IPS DF 6.9 (cell line): ENCODE data around the gene TBX2.

Experiments used
- DNase-seq: peaks from one replicate; pipeline ENCODE4 v3.0.0-alpha.2; 2013; ENCODE audit warnings: low read depth, low spot score
- H3K27ac ChIP-seq: one replicate; pipeline ENCODE4 v1.5.1; 2013; ENCODE audit warnings: low read length, control low read depth
- H3K27me3 ChIP-seq: 2 replicates; pipeline ENCODE4 v1.6.1; 2013; ENCODE audit warnings: mild to moderate bottlenecking, low read length; ENCODE audit not compliant: control insufficient read depth, insufficient read depth
- H3K36me3 ChIP-seq: 2 replicates; pipeline ENCODE4 v1.6.1; 2013; ENCODE audit warnings: low read length; ENCODE audit not compliant: control insufficient read depth, insufficient read depth
- H3K4me1 ChIP-seq: 2 replicates; pipeline ENCODE4 v1.6.1; 2013; ENCODE audit warnings: low read length; ENCODE audit not compliant: control insufficient read depth, insufficient read depth
- H3K4me3 ChIP-seq: 2 replicates; pipeline ENCODE4 v1.5.1; 2013; ENCODE audit warnings: mild to moderate bottlenecking, low read length
- H3K9me3 ChIP-seq: 2 replicates; pipeline ENCODE4 v1.6.1; 2013; ENCODE audit warnings: low read length, inconsistent platforms; ENCODE audit not compliant: control insufficient read depth, insufficient read depth
- WGBS: extraction: QIAGEN DNeasy Blood & Tissue Kit; methylation state at CpG from one replicate; pipeline ENCODE4 v1.1.7; 2013; ENCODE audit warnings: mixed read lengths, missing lambda C conversion rate; ENCODE audit not compliant: insufficient read length, insufficient coverage; 5-methylcytosine and 5-hydroxymethylcytosine counted together

The TBX2 gene

DNA sequence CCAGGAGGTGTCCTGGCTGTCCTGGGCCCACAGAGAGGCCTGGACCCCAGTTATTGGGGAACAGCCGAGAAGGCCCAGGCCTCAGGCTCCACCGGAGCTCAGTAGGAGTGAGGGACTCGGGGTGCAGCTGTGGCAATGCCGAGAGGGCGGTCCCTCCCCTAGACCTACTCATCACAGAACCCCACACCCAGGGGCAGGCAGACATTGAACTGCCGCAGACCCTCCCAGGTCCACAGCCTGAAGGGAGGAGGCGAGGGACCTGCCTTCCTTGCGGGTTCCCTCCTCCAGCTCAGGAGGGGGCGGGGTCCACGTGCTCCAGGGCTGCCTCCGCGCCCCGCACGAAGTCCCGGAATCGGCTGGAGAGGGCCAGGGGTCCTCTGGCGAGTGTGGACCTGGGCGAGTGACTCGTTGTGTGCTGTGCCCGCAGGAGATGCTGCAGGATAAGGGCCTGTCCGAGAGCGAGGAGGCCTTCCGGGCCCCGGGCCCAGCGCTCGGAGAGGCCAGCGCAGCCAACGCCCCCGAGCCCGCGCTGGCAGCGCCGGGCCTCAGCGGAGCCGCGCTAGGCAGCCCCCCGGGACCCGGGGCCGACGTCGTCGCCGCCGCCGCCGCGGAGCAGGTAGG is 56.5 kb downstream of the TBX2 start:
- H3K27me3 ChIP-seq, result peaks cover 94% of the 10 kb centered on the region
- 0 out of 2 replicates have a peak, but pooled peaks cover 1% of the 10 kb centered on the region for H3K4me1 ChIP-seq
- no peak for DNase-seq
- H3K36me3 ChIP-seq, result no peaks in the 10 kb centered on the region
- no CpG with 5 or more reads among the region's 47 CpGs for WGBS
- no peak overlapping the region for H3K27ac ChIP-seq
- no peaks in the 10 kb centered on the region for H3K9me3 ChIP-seq
- H3K4me3 ChIP-seq, result no peak overlapping the region

DNA sequence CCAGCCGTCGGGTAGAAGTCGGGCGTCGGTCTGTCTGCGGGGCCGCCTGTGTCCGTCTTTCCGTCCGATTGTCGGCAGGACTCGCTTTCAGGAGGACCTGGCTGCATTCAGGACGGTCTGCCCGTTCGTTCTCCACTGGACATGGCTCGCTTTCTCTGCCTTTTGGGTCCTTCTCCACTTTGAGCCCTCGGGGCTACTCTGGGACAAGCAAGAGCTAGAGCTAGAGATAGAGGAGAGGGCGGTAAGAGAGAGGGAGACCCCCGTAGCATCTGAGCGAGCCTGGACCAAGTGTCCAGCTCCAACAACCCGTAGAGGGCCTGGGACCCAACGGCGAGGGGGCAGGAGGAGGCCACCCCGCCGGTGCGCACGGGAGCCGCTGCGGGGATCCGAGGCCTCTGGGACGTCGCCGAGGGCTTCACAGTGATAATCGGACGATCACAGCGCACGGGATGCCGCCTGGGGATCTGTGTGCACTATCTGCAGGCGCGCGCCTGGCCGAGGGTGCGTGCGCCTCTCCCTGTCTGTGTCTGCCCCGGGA is 57.1 kb downstream of the TBX2 start:
- Histone ChIP-seq H3K4me3 (no peak overlapping the region), H3K4me1 (0 out of 2 replicates have a peak, but pooled peaks cover 1% of the 10 kb centered on the region), H3K27ac (no peak overlapping the region), H3K27me3 (peaks cover 94% of the 10 kb centered on the region), H3K36me3 (no peaks in the 10 kb centered on the region), H3K9me3 (no peaks in the 10 kb centered on the region)
- WGBS, result no CpG with 5 or more reads among the region's 45 CpGs
- DNase-seq, result no peak

DNA sequence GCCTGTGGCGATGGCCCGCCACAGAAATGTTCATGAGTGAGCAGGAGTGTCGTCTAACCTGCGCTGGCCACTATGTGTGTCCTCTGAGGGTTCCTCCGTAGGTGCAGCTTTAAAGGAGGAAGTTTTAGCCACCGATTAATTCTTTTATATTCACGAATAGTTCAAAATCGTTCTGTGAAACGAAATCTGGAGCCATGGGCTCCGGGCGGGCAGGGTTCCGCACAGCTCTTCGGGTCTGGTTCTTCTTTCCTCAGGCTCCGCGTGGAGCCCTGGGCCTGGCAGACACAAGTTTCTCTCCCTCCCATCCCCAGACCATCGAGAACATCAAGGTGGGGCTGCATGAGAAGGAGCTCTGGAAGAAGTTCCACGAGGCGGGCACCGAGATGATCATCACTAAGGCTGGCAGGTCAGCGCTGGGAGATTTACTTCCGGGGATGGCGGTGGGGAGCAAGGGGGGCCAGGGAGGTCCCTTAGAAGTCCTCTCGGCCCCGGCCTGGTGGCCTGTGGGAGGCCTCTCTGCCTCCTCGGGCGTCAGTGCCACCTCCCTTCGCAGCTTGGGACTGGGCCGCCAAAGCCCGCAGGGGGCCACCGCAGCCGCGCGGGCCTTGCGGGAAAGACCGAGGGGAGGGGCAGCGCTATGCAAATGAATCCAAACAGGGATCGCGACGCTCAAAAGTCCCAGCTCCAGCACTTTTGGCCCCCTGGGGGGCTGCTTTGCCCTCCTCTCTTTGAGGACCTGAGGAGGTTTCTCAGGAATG is 57.8 kb downstream of the TBX2 start:
- H3K4me3 ChIP-seq, result no peak overlapping the region
- DNase-seq, result no peak
- WGBS, result no CpG with 5 or more reads among the region's 39 CpGs

DNA sequence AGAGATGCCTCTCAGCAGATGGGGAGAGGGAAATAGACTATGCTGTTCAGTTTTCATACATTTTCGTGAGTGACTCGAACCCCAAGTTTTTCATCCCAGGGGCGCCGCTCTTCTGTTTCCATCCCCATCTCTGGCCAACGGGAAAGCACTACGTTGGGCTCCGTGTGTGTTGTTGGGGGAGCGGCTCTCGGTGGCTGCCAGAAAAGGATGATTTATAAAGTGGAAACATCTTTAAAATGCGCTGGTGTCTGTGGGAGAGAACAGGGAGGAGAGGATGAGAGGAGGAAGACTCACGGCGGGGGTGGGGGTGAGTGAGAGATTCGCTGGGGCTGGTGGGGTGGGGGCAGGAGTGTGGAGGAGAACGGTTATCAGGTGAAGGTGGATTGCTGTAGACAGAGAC is 58.4 kb downstream of the TBX2 start:
- no peak overlapping the region for H3K27ac ChIP-seq
- peaks cover 1% of the 10 kb centered on the region for H3K4me1 ChIP-seq
- H3K36me3 ChIP-seq, result no peaks in the 10 kb centered on the region
- peaks cover 95% of the 10 kb centered on the region for H3K27me3 ChIP-seq
- no peak overlapping the region for H3K4me3 ChIP-seq
- DNase-seq, result no peak
- no peaks in the 10 kb centered on the region for H3K9me3 ChIP-seq
- WGBS, result no CpG with 5 or more reads among the region's 14 CpGs

More for the DNA sequence above, 57.8 kb downstream of the TBX2 start:
- Histone ChIP-seq H3K36me3 (no peaks in the 10 kb centered on the region), H3K27me3 (peaks cover 94% of the 10 kb centered on the region), H3K9me3 (no peaks in the 10 kb centered on the region), H3K4me1 (0 out of 2 replicates have a peak, but pooled peaks cover 1% of the 10 kb centered on the region), H3K27ac (no peak overlapping the region)

DNA sequence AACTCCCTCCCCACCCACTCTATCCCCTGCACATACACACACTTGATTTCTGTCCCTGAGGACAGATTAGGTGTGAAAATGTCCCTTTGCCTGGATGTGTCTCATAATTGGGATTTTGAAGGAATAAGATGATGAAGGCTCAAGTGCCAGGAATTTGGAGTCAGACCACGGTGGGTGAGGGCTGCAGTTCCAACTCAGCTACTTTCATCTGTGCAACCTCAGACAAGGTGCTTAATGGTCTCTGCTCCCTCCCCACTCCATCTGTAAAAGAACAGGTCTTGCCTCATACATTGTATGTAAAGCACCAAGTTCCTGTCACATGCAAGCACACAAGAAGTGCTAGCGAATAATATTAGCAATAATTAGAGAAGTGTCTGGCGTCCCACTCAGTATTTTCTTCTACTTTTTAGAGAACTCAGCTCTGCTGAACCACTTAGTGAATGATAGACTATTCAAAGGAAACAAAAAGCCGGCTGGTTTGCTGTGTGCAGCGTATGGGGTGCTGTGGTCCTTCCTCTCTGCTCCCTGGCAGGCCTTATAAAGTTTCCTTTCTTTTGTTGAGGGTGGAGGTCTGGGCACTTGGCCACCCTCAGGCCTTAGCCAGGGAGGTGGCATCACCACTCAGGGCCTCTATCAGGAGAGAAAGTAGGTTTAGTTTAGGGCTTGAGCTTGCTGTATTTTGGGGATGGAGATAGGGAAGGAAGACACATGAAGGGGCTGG is 58.9 kb downstream of the TBX2 start:
- WGBS, result no CpG with 5 or more reads among the region's 5 CpGs
- no peak for DNase-seq
- Histone ChIP-seq H3K36me3 (no peaks in the 10 kb centered on the region), H3K4me3 (no peak overlapping the region), H3K27ac (no peak overlapping the region), H3K27me3 (peaks cover 99% of the 10 kb centered on the region), H3K9me3 (no peaks in the 10 kb centered on the region), H3K4me1 (peaks cover 5% of the 10 kb centered on the region)
